NCI-H146 (cell line): Measurements from ENCODE around the gene CCDC137.
A peak's percentile ranks its signal among the peaks of the same experiment; 100 is the strongest.
"Not testable (repeated sequence)": the region's sequence is repeated elsewhere in the genome, so short reads cannot be mapped to it uniquely, and the experiment has no call there.

Experiments used
- DNase-seq: peaks from one replicate; lab custom pipeline; 2025; lab: John Stamatoyannopoulos, UW

Gene CCDC137

GRCh38 chr17:81650951-81651350 is 15.6 kb upstream of the CCDC137 start:
- DNase-seq: no peak

GRCh38 chr17:81651692-81652091 is 14.8 kb upstream of the CCDC137 start:
- peak; percentile 12 for DNase-seq

DNA sequence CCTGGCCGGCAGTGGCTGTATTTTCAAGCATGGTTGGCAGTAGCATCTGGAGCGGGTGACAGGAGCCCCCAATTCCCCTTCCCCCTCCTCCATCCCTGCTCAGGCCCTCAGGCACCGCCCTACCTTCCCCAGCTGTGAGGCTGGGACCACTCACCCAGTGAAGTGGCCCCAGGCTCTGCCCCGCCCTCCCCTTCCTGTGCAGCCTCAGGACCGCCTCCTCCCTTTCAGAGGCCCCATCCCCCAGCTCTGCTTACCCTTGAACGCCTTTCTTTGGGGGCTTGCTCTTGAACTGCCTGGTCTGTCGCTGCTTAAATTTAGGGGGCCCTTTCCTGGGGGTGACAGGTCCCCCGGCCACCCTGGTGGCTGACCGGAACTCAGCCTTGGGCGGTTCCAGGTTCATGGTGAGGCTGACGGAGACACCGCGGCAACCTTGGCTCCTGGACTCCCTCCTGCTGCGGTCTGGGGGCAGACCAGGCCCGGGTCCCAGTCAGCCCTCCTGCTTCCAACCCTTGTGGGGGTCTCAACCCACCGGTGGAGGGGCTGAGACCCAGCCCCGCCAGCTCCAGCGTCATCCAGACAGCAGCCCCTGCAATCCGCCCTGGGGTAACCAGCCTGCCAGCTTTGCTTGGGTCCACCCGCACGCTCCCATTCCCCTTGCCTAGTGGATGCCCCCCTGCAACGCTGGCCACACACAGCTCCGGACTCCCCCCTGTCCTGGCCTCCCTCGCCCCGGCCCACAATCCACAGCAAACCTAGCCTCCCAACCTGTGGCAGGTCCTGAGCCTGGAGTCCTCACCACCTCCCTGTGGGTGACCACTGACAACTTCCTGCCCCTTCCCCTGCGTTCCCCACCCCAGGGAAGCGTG is 13.4 kb upstream of the CCDC137 start:
- DNase-seq: peak; percentile 20

DNA sequence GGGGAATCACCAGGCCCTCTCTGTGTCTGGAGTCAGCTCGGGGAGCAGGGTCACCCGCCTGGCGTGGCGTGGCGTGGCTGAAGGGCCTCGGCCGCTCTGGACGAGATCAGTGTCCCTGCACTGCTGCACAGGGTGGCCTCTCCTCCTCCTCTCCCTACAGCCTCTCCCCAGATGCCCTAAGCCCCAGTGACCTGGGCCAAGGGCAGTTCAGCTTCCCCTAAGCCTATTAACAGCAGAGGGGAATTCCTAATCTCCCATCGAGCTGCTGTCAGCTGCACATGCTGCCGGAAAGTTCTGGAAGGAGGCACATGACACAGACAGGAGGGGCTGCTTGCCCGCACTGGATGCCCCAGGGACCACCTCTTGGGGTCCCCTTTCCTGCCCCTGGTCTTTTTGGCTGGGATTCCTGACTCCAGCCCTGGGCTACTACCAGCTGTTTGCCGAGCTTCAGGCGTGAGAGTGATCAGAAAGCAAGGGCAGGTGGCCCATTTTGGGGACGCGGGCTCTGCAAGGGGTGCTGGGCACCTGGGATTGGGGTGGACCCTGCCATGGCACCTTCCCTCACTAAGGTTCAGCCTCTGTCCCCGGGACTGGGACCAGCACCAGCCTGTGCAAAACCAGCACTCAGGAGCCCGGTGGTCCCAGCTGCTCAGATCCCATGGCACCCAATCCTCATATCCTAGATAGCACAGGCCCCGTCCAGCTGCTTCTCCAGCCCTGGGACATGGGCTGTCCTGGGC is 11.0 kb upstream of the CCDC137 start:
- no peak for DNase-seq

DNA sequence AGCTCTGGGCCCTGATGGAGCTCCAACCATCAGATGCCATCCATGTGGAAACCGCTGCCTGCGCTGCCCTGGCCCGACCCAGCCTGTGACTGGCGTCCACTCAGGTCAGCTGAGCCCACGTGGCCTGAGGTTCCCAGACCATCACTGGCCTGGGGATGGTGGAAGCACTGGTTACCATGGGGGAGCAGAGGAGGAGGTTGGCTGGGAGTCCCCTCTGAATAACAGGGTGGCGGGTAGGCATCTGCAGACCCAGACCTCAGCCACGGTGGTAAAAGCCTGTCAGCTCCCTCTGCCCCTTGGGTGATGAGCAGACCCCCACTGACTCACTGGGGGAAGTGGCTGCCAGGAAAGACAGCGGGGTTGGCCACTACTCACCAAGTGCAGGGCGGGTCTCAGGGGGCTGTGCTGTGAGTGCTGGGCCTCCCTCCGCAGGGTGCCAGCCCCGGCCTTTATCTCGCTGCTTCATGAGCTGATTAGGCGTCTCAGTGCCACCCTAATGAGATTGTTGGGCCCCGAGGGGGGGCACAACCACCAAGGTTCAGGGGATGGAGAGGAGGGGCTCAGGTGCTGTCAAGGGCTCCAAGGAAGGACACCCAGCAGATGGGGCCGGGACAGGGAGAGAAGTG is 10.3 kb upstream of the CCDC137 start, which contains the start of gene PDE6G:
Gene PDE6G (minus strand): TSS at position 425 of the 626 bp plus-strand sequence. CDS start 3,237 bp downstream, outside the sequence.
- no peak for DNase-seq

- no peak for DNase-seq
Observed at GRCh38 chr17:81656835-81657234, 9.7 kb upstream of the CCDC137 start.

DNA sequence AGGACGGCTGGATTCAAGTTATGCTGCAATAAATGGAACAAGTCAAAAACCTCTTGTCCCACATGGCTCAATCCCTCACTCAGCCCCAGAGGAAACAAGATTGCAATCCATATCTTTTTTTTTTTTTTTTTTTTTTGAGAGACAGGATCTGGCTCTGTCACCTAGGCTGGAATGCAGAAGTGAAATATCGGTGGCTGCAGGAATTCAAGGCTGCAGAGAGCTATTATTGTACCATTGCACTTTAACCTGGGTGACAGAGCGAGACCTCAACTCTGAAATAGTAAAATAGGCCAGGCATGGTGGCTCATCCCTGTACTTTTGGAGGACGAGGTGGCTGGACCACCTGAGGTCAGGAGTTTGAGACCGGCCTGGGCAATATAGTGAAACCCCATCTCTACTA is 7.5 kb upstream of the CCDC137 start:
- no peak for DNase-seq

- no peak for DNase-seq
Observed at GRCh38 chr17:81660441-81660840, 6.1 kb upstream of the CCDC137 start.

DNA sequence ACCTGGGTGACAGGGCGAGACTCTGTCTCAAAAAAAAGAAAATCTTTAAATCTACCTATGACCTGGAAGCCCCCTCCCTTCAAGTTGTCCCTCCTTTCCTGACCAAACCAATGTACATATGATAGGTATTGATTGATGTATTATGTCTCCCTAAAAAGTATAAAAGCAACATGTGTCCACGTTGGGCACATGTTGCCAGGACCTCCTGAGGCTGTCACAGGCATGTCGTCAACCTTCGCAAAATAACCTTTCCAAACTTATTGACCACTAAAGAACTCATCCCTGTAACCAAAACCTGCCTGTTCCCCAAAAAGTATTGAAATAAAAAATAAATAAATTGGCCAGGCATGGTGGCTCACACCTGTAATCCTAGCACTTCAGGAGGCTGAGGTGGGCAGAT is 4.5 kb upstream of the CCDC137 start:
- no peak for DNase-seq

GRCh38 chr17:81664051-81664470 is 2.5 kb upstream of the CCDC137 start:
- no peak for DNase-seq

GRCh38 chr17:81665205-81666091 is 1.1 kb upstream of the CCDC137 start:
- DNase-seq: peak; percentile 63

DNA sequence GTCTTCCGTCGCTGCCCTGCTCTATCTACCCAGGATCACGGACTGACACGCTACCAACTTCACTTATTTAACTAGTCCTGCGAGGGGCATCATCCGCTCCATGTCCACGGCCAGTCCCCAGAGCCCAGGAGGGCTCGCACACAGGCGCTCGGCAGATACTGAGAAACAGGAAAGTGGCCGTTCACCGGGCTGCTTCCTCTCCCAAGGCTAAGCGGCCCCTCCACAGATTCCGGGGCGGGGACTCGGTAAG is 520 bp upstream of the CCDC137 start:
- DNase-seq: no peak

DNA sequence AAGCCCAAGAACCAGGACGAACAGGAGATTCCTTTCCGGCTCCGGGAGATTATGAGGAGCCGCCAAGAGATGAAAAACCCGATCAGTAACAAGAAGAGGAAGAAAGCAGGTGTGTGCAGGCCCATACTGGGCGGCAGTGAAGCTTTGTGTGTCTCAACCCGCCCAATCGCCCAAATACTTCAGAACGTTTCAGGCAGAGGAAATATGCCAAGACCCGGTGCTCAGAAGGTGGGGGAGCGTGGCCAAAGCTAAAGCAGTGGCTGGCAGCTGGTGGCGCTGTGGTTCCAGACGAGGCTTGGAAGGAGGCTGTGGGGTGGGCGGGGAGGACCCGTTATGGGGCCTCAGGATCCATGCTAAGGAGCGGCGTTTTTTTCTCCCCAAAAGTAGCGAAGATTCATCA is 1.2 kb downstream of the CCDC137 start:
- DNase-seq: no peak

- DNase-seq: no peak
Observed at GRCh38 chr17:81672504-81672903, 6.0 kb downstream of the CCDC137 start.

- DNase-seq: no peak
Observed at GRCh38 chr17:81672954-81673353, 6.4 kb downstream of the CCDC137 start.

GRCh38 chr17:81673561-81674258 is 7.2 kb downstream of the CCDC137 start:
- DNase-seq: no peak

DNA sequence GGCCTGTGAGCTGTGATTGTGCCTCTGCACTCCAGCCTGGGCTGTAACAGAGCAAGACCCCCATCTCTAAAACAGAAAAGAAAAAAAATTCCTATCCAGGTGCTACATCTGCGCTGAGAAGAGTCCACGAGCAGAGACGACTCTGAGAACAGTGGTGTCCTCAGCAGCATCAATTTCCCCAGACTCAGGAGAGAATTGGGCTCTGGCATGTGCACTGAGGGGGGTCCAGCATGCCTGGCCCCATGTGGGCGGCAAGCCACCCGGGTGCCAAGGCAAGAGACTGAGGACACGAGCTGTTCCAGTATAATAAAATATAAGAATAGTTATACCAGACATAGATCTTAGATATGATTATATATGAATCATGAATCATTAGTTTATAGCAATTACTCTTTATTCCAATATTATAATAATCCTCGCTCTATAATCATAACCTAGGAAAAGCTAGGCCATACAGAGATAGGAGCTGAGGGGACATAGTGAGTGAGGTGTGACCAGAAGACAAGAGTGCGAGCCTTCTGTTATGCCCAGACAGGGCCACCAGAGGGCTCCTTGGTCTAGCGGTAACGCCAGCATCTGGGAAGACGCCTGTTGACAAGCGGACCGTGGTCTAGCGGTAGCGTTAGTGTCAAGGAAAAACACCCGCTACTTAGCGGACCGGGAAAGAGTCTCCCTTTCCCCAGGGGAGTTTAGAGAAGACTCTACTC is 9.1 kb downstream of the CCDC137 start:
- not testable (repeated sequence) for DNase-seq

- no peak for DNase-seq
Observed at GRCh38 chr17:81676906-81677305, 10.4 kb downstream of the CCDC137 start.

DNA sequence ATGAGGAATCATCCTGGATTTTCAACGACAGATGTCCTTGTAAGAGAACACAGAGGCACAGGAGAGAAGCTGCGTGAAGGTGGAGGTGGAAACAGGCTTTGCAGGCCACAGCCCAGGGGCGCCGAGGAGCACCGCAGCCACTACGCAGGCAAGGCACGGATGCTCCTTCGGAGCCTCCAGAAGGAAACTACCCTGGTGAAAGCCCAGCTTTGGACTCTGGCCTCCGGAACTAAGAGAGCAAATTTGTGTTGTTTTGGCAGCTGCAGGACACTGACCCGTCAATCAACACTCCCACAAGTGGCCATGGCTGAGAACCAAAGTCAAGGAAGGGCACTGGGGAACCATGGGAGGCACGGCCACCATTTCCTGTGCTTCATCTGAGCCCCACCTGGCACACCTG is 13.6 kb downstream of the CCDC137 start:
- no peak for DNase-seq

- DNase-seq: peak; percentile 87
Observed at GRCh38 chr17:81681672-81682071, 15.1 kb downstream of the CCDC137 start.
